HG03469 (cell line): Measurements from ENCODE around the gene LSP1.
"Not testable (repeated sequence)": the region's sequence is repeated elsewhere in the genome, so short reads cannot be mapped to it uniquely, and the experiment has no call there.

Source experiments
- ATAC-seq: cut with Tn5 transposase; IDR thresholded peaks from one replicate; pipeline ENCODE4 v1.9.1; 2021; ENCODE audit warnings: mild to moderate bottlenecking, moderate library complexity, moderate number of reproducible peaks; ENCODE audit not compliant: unreplicated experiment

LSP1 gene

GRCh38 chr11:1852877-1853276 lies at the start of gene LSP1:
TSS of gene LSP1 (plus strand) at chr11:1853084. CDS start at chr11:1853145, 61 bp downstream.
- peak; percentile 22 for ATAC-seq

GRCh38 chr11:1803246-1803645 lies 49.6 kb upstream of the LSP1 start:
- no peak for ATAC-seq

- ATAC-seq: not testable (repeated sequence)
Measured at GRCh38 chr11:1803835-1804519, 48.9 kb upstream of the LSP1 start.

GRCh38 chr11:1805525-1805924 lies 47.4 kb upstream of the LSP1 start:
- no peak for ATAC-seq

GRCh38 chr11:1807264-1807995 lies 45.5 kb upstream of the LSP1 start:
- no peak for ATAC-seq

- no peak for ATAC-seq
Measured at GRCh38 chr11:1810761-1811160, 42.1 kb upstream of the LSP1 start.

- no peak for ATAC-seq
Measured at GRCh38 chr11:1812274-1812673, 40.6 kb upstream of the LSP1 start.

- ATAC-seq: no peak
Measured at GRCh38 chr11:1812801-1813200, 40.1 kb upstream of the LSP1 start.

GRCh38 chr11:1813356-1813755 lies 39.5 kb upstream of the LSP1 start:
- ATAC-seq: not testable (repeated sequence)

- no peak for ATAC-seq
Measured at GRCh38 chr11:1814691-1815090, 38.2 kb upstream of the LSP1 start.

- ATAC-seq: no peak
Measured at GRCh38 chr11:1815311-1815710, 37.6 kb upstream of the LSP1 start.

GRCh38 chr11:1815751-1816150 lies 37.1 kb upstream of the LSP1 start:
- ATAC-seq: no peak

- ATAC-seq: no peak
Measured at GRCh38 chr11:1817000-1817399, 35.9 kb upstream of the LSP1 start.

GRCh38 chr11:1817511-1817910 lies 35.4 kb upstream of the LSP1 start:
- no peak for ATAC-seq

- no peak for ATAC-seq
Measured at GRCh38 chr11:1819074-1819473, 33.8 kb upstream of the LSP1 start.

GRCh38 chr11:1820463-1821325 lies 32.2 kb upstream of the LSP1 start:
- no peak for ATAC-seq

- ATAC-seq: no peak
Measured at GRCh38 chr11:1821562-1821961, 31.3 kb upstream of the LSP1 start.

- no peak for ATAC-seq
Measured at GRCh38 chr11:1822648-1823375, 30.1 kb upstream of the LSP1 start.

GRCh38 chr11:1823376-1824220 lies 29.3 kb upstream of the LSP1 start:
- no peak for ATAC-seq
